ENCODE results near the gene MAPT. TPM values are rescaled to one million over a fixed set of nuclear protein-coding genes. Genes with fewer than 3 reads are reported as not detected.

Gene MAPT
- polyA plus RNA-seq, 1 experiment = 0.27 TPM

GRCh38 chr17:46031440-46031839, 137.1 kb downstream of the MAPT start:
- no peak for DNase-seq (ENCODE audit: low read depth, low spot score)
- POLR2A ChIA-PET = no interaction called here
- no peak for TF ChIP-seq CTCF (IDR thresholded peaks at IDR 0.05; ENCODE audit: low read depth, low read length)
- H3K27me3 ChIP-seq (ENCODE audit: control insufficient read depth, insufficient read depth, low read length) = no peaks in the 10 kb centered on the region
- H3K9me3 ChIP-seq (ENCODE audit: control insufficient read depth, insufficient read depth, low read length) = no peaks in the 10 kb centered on the region
- no peak overlapping the region for H3K27ac ChIP-seq (ENCODE audit: low read depth, low read length)
- CTCF ChIA-PET = no interaction called here
- H3K4me3 ChIP-seq (ENCODE audit: low read depth, low read length) = no peak overlapping the region

DNA sequence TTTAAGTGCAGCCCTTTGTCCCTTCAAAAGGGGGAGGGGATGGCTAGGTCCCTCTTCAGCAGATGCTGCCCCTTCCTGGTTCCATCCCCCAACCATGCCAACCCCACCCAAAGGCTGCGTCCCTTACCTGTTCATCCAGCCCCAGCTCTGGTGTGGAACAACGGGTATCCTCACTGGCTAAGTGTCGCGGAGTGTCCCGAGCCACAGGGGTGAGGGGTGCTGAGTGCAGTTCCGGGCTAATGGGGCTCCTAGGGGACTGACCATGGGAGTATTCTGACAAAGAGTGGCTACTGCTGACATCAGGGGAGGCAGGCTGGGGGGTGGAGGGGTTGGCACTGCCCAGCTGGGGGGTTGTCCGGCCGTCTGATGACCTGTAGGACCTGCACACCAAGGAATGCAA, 137.6 kb downstream of the MAPT start:
- no peak for TF ChIP-seq CTCF (IDR thresholded peaks at IDR 0.05; ENCODE audit: low read depth, low read length)
- DNase-seq (ENCODE audit: low read depth, low spot score) = no peak
- no peak overlapping the region for H3K27ac ChIP-seq (ENCODE audit: low read depth, low read length)
- H3K9me3 ChIP-seq (ENCODE audit: control insufficient read depth, insufficient read depth, low read length) = no peaks in the 10 kb centered on the region
- no peak overlapping the region for H3K4me3 ChIP-seq (ENCODE audit: low read depth, low read length)
- CTCF ChIA-PET = interaction anchor here (0.6 to 0.8 kb wide), 2 partner anchors 9 to 161 kb away, joined by 3 to 5 read pairs; partner anchors contain the start of gene KANSL1
- no peaks in the 10 kb centered on the region for H3K27me3 ChIP-seq (ENCODE audit: control insufficient read depth, insufficient read depth, low read length)
- POLR2A ChIA-PET = no interaction called here

DNA sequence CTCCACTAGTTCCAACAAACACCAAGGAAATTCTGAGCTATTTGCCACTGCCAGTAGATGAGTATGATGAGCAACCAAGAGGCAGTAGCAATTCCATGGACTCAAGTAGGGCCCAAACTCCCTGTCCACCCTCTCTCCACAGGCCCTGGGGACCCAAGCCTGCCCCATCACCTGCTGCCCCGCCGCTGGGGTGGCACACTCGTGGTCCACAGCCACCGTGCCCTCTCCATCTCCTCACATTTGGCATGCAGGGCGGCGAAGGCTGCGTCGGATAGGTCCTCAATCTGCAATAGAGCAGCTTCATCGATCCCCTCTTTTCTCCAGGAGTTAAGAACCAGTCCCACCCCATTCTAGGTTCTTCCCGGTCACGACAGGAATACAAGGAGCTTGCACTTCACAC, 138.6 kb downstream of the MAPT start:
- POLR2A ChIA-PET = no interaction called here
- no peak for DNase-seq (ENCODE audit: low read depth, low spot score)
- H3K4me3 ChIP-seq (ENCODE audit: low read depth, low read length) = no peak overlapping the region

DNA sequence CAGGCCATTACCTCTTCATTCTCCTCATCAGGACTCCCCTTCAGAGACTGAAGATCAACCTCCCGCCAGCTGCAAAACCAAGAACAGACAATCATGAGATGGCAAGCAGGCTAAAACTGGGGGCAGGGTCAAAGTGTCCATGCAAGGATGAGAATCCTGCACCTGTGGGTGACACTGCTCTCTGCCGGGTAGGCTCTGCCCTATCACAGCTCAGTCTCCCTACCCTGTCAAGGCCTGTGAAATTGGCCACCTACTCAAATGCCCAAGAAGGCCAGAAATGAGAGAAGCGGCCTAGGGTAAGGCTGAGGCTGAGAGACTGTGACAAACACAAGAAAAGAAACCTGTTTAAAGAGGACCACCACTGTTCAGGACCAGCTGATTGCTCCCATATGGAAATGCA, 139.0 kb downstream of the MAPT start:
- POLR2A ChIA-PET = no interaction called here

More for the DNA sequence above, 138.6 kb downstream of the MAPT start:
- no peaks in the 10 kb centered on the region for H3K9me3 ChIP-seq (ENCODE audit: control insufficient read depth, insufficient read depth, low read length)
- H3K27me3 ChIP-seq (ENCODE audit: control insufficient read depth, insufficient read depth, low read length) = no peaks in the 10 kb centered on the region
- H3K27ac ChIP-seq (ENCODE audit: low read depth, low read length) = no peak overlapping the region
- CTCF ChIA-PET = interaction anchor here (0.8 to 2.3 kb wide), 3 partner anchors 11 to 180 kb away, joined by 3 to 12 read pairs (median 3); partner anchors contain the start of gene KANSL1
- no peak for TF ChIP-seq CTCF (IDR thresholded peaks at IDR 0.05; ENCODE audit: low read depth, low read length)

More for the DNA sequence above, 139.0 kb downstream of the MAPT start:
- no peaks in the 10 kb centered on the region for H3K27me3 ChIP-seq (ENCODE audit: control insufficient read depth, insufficient read depth, low read length)
- H3K9me3 ChIP-seq (ENCODE audit: control insufficient read depth, insufficient read depth, low read length) = no peaks in the 10 kb centered on the region
- H3K4me3 ChIP-seq (ENCODE audit: low read depth, low read length) = no peak overlapping the region
- no peak for DNase-seq (ENCODE audit: low read depth, low spot score)
- TF ChIP-seq CTCF (IDR thresholded peaks at IDR 0.05; ENCODE audit: low read depth, low read length) = no peak
- CTCF ChIA-PET = interaction anchor here (1.1 to 2.3 kb wide), 2 partner anchors 11 to 180 kb away, joined by 3 to 12 read pairs; no protein-coding TSS in a partner anchor
- H3K27ac ChIP-seq (ENCODE audit: low read depth, low read length) = no peak overlapping the region
